HG03354 (cell line): ENCODE results near the gene TMEM51.
"Not testable (repeated sequence)": the region's sequence is repeated elsewhere in the genome, so short reads cannot be mapped to it uniquely, and the experiment has no call there.

ENCODE experiments used
- ATAC-seq: cut with Tn5 transposase; IDR thresholded peaks from one replicate; pipeline ENCODE4 v1.9.1; 2021; ENCODE audit warnings: mild to moderate bottlenecking; ENCODE audit not compliant: unreplicated experiment, poor library complexity, severe bottlenecking

Gene TMEM51

GRCh38 chr1:15173863-15174614 lies 20.5 kb downstream of the TMEM51 start:
- ATAC-seq: no peak

GRCh38 chr1:15174615-15174983 lies 21.1 kb downstream of the TMEM51 start:
- no peak for ATAC-seq

GRCh38 chr1:15175324-15176094 lies 22.0 kb downstream of the TMEM51 start:
- ATAC-seq: not testable (repeated sequence)

GRCh38 chr1:15176120-15176519 lies 22.6 kb downstream of the TMEM51 start:
- ATAC-seq: no peak

GRCh38 chr1:15176898-15177665 lies 23.5 kb downstream of the TMEM51 start:
- no peak for ATAC-seq

GRCh38 chr1:15177710-15178166 lies 24.2 kb downstream of the TMEM51 start:
- ATAC-seq: no peak

GRCh38 chr1:15178571-15179484 lies 25.3 kb downstream of the TMEM51 start:
- no peak for ATAC-seq

- no peak for ATAC-seq
Observed at GRCh38 chr1:15179485-15179883, 25.9 kb downstream of the TMEM51 start.

- ATAC-seq: no peak
Observed at GRCh38 chr1:15180189-15180588, 26.6 kb downstream of the TMEM51 start.

- ATAC-seq: no peak
Observed at GRCh38 chr1:15180945-15181523, 27.5 kb downstream of the TMEM51 start.

- no peak for ATAC-seq
Observed at GRCh38 chr1:15181564-15181963, 28.0 kb downstream of the TMEM51 start.

- no peak for ATAC-seq
Observed at GRCh38 chr1:15184436-15185241, 31.1 kb downstream of the TMEM51 start.

GRCh38 chr1:15185617-15186016 lies 32.1 kb downstream of the TMEM51 start:
- no peak for ATAC-seq

GRCh38 chr1:15186073-15186845 lies 32.7 kb downstream of the TMEM51 start:
- ATAC-seq: no peak

- ATAC-seq: no peak
Observed at GRCh38 chr1:15186846-15187151, 33.3 kb downstream of the TMEM51 start.

GRCh38 chr1:15187175-15188129 lies 33.9 kb downstream of the TMEM51 start:
- no peak for ATAC-seq

- ATAC-seq: no peak
Observed at GRCh38 chr1:15188130-15188524, 34.6 kb downstream of the TMEM51 start.
